HEK293 (cell line): Measurements from ENCODE around the gene HAND1.
A peak's percentile ranks its signal among the peaks of the same experiment; 100 is the strongest.

Experiments
- CTCF ChIA-PET: fragments of 350-600 bp; formaldehyde crosslinking; extraction: SDS; loops from one replicate; lab custom pipeline; 2021; ENCODE audit warnings: antibody characterized with exemption; lab: Yijun Ruan, JAX
- POLR2A ChIA-PET: fragments of 300-600 bp; formaldehyde crosslinking; extraction: SDS; loops from one replicate; lab custom pipeline; 2020; ENCODE audit warnings: antibody characterized with exemption, inconsistent platforms; lab: Yijun Ruan, JAX
- H3K27ac ChIP-seq: fragments of 200-500 bp; sonication (Bioruptor generic); 2 replicates; pipeline ENCODE4 v1.5.1; 2014; ENCODE audit warnings: low read depth, low read length, control low read depth, inconsistent platforms; ENCODE audit errors: extremely low read depth
- H3K36me3 ChIP-seq, 2 experiments: fragments of 200-500 bp in 1 of 2; sonication (Bioruptor generic) in 1 of 2; 1 replicate in 1 of 2; 2 replicates in 1 of 2; pipeline ENCODE4 v1.5.1; 2014 to 2017; ENCODE audit warnings: inconsistent platforms in 2 of 2, low read length in 2 of 2; ENCODE audit not compliant: control insufficient read depth in 2 of 2, insufficient read depth in 1 of 2
- H3K4me1 ChIP-seq: fragments of 200-500 bp; sonication (Bioruptor generic); 2 replicates; pipeline ENCODE4 v1.5.1; 2014; ENCODE audit warnings: mild to moderate bottlenecking, low read length, inconsistent platforms; ENCODE audit not compliant: control insufficient read depth, insufficient read depth
- H3K4me3 ChIP-seq: 2 replicates; pipeline ENCODE4 v1.5.1; 2011; ENCODE audit warnings: low read depth, mild to moderate bottlenecking, control low read depth, low read length, moderate library complexity
- H3K9me3 ChIP-seq: fragments of 200-500 bp; sonication (Bioruptor generic); 2 replicates; pipeline ENCODE4 v1.5.1; 2014; ENCODE audit warnings: low read depth, low read length, inconsistent platforms; ENCODE audit not compliant: control insufficient read depth, insufficient read depth
- BCL11A ChIP-seq: fragments of 450-650 bp; formaldehyde crosslinking; IDR thresholded peaks from 2 replicates; pipeline ENCODE4 v1.5.1; 2016; ENCODE audit warnings: low read depth, missing biosample characterization, missing genetic modification characterization
- HIC1 ChIP-seq: fragments of 450-650 bp; formaldehyde crosslinking; IDR thresholded peaks from 2 replicates; pipeline ENCODE4 v1.5.1; 2016; ENCODE audit warnings: missing biosample characterization, missing genetic modification characterization
- KLF8 ChIP-seq: fragments of 450-650 bp; formaldehyde crosslinking; IDR thresholded peaks from 2 replicates; pipeline ENCODE4 v1.5.1; 2016; ENCODE audit warnings: missing biosample characterization, missing genetic modification characterization
- MYNN ChIP-seq: fragments of 450-650 bp; formaldehyde crosslinking; IDR thresholded peaks from 2 replicates; pipeline ENCODE4 v1.5.1; 2016; ENCODE audit warnings: missing biosample characterization, missing genetic modification characterization, borderline replicate concordance
- PRDM1 ChIP-seq: fragments of 450-650 bp; formaldehyde crosslinking; IDR thresholded peaks from 2 replicates; pipeline ENCODE4; 2016; ENCODE audit warnings: missing biosample characterization, missing genetic modification characterization
- SCRT2 ChIP-seq: fragments of 450-650 bp; formaldehyde crosslinking; IDR thresholded peaks from 2 replicates; pipeline ENCODE4 v1.5.1; 2016; ENCODE audit warnings: missing biosample characterization, missing genetic modification characterization
- SP2 ChIP-seq: fragments of 450-650 bp; formaldehyde crosslinking; IDR thresholded peaks from 2 replicates; pipeline ENCODE4 v1.5.1; 2016; ENCODE audit warnings: missing biosample characterization, missing genetic modification characterization
- ZBTB10 ChIP-seq: fragments of 450-650 bp; formaldehyde crosslinking; IDR thresholded peaks from 2 replicates; pipeline ENCODE4 v1.5.1; 2016; ENCODE audit warnings: missing biosample characterization, missing genetic modification characterization
- ZBTB17 ChIP-seq: fragments of 450-650 bp; formaldehyde crosslinking; IDR thresholded peaks from 2 replicates; pipeline ENCODE4 v1.5.1; 2016; ENCODE audit warnings: missing biosample characterization, missing genetic modification characterization
- ZBTB20 ChIP-seq: fragments of 450-650 bp; formaldehyde crosslinking; IDR thresholded peaks from 2 replicates; pipeline ENCODE4 v1.5.1; 2016; ENCODE audit warnings: missing biosample characterization, missing genetic modification characterization
- ZNF121 ChIP-seq: fragments of 450-650 bp; formaldehyde crosslinking; IDR thresholded peaks from 2 replicates; pipeline ENCODE4 v1.5.1; 2016; ENCODE audit warnings: missing biosample characterization, missing genetic modification characterization
- ZNF202 ChIP-seq: fragments of 450-650 bp; formaldehyde crosslinking; IDR thresholded peaks from 2 replicates; pipeline ENCODE4 v1.5.1; 2016; ENCODE audit warnings: missing biosample characterization, missing genetic modification characterization, borderline replicate concordance
- ZNF292 ChIP-seq: fragments of 450-650 bp; formaldehyde crosslinking; IDR thresholded peaks from 2 replicates; pipeline ENCODE4 v1.5.1; 2016; ENCODE audit warnings: low read depth, missing biosample characterization, missing genetic modification characterization, borderline replicate concordance
- ZNF391 ChIP-seq: fragments of 450-650 bp; formaldehyde crosslinking; IDR thresholded peaks from 2 replicates; pipeline ENCODE4 v1.5.1; 2016; ENCODE audit warnings: low read depth, missing biosample characterization, missing genetic modification characterization, borderline replicate concordance
- ZNF423 ChIP-seq: fragments of 450-650 bp; formaldehyde crosslinking; IDR thresholded peaks from 2 replicates; pipeline ENCODE4 v1.5.1; 2016; ENCODE audit warnings: missing biosample characterization, missing genetic modification characterization
- ZNF514 ChIP-seq: fragments of 450-650 bp; formaldehyde crosslinking; IDR thresholded peaks from 2 replicates; pipeline ENCODE4 v1.5.1; 2016; ENCODE audit warnings: missing biosample characterization, missing genetic modification characterization
- ZNF529 ChIP-seq: fragments of 450-650 bp; formaldehyde crosslinking; IDR thresholded peaks from 2 replicates; pipeline ENCODE4 v1.5.1; 2017; ENCODE audit warnings: missing genetic modification characterization, missing biosample characterization; ENCODE audit not compliant: insufficient replicate concordance
- ZNF561 ChIP-seq: fragments of 450-650 bp; IDR thresholded peaks from 2 replicates; pipeline ENCODE4 v1.5.1; 2018; ENCODE audit warnings: missing biosample characterization, missing genetic modification characterization, borderline replicate concordance
- ZNF654 ChIP-seq: fragments of 450-650 bp; formaldehyde crosslinking; IDR thresholded peaks from 2 replicates; pipeline ENCODE4 v1.5.1; 2016; ENCODE audit warnings: low read depth, missing biosample characterization, missing genetic modification characterization
- ZNF658 ChIP-seq: fragments of 450-650 bp; formaldehyde crosslinking; IDR thresholded peaks from 2 replicates; pipeline ENCODE4; 2016; ENCODE audit warnings: missing biosample characterization, missing genetic modification characterization
- ZNF707 ChIP-seq: fragments of 450-650 bp; formaldehyde crosslinking; IDR thresholded peaks from 2 replicates; pipeline ENCODE4 v1.5.1; 2016; ENCODE audit warnings: missing biosample characterization, missing genetic modification characterization
- ZNF76 ChIP-seq: fragments of 450-650 bp; formaldehyde crosslinking; IDR thresholded peaks from 2 replicates; pipeline ENCODE4; 2016; ENCODE audit warnings: low read depth, missing biosample characterization, missing genetic modification characterization, borderline replicate concordance
- ZSCAN16 ChIP-seq: fragments of 450-650 bp; formaldehyde crosslinking; IDR thresholded peaks from 2 replicates; pipeline ENCODE4 v1.5.1; 2016; ENCODE audit warnings: missing biosample characterization, missing genetic modification characterization

HAND1 gene

GRCh38 chr5:154449786-154450185 lies 28.2 kb downstream of the HAND1 start:
- Histone ChIP-seq H3K27ac (no peak overlapping the region), H3K36me3 (peaks cover 23 to 56% of the 10 kb centered on the region in 2 experiments), H3K4me3 (no peak overlapping the region), H3K4me1 (peaks cover 12% of the 10 kb centered on the region; the same call in 1 of the 2 replicates), H3K9me3 (no peaks in the 10 kb centered on the region)
- no peak for TF ChIP-seq ZSCAN16 (tag by site-specific recombination)
- no peak for TF ChIP-seq PRDM1 (tag by site-specific recombination)
- TF ChIP-seq MYNN (tag by site-specific recombination), result no peak
- no peak for TF ChIP-seq ZNF561 (tag by site-specific recombination)
- CTCF ChIA-PET, result interaction anchor here (1.1 to 1.4 kb wide), 2 partner anchors 12 to 17 kb away, joined by 3 read pairs; no protein-coding TSS in a partner anchor
- POLR2A ChIA-PET, result interaction anchor here (1.2 kb wide), 1 partner anchor 28 kb away, joined by 3 read pairs; the partner anchor contains the start of gene HAND1

GRCh38 chr5:154447089-154447725 lies 30.8 kb downstream of the HAND1 start:
- Histone ChIP-seq H3K27ac (no peak overlapping the region; the same call in 1 of the 2 replicates), H3K4me3 (peak overlapping the region; percentile 88), H3K4me1 (peaks cover 12% of the 10 kb centered on the region; the same call in 1 of the 2 replicates), H3K9me3 (no peaks in the 10 kb centered on the region)
- ChIA-PET CTCF (interaction anchor here (0.8 to 2.3 kb wide), 3 partner anchors 21 to 42 kb away, joined by 3 to 9 read pairs (median 3); no protein-coding TSS in a partner anchor), POLR2A (interaction anchor here (0.6 to 0.9 kb wide), 2 partner anchors 9 to 168 kb away, joined by 3 to 4 read pairs; no protein-coding TSS in a partner anchor)
- 0 out of 2 replicates have a peak, but pooled peaks have one; percentile 27 for TF ChIP-seq ZBTB17 (tag by site-specific recombination)
- peak; percentile 60; the same call in 1 of the 2 replicates for TF ChIP-seq SCRT2
- TF ChIP-seq ZBTB20 (tag by site-specific recombination), result peak; percentile 0; the same call in 1 of the 2 replicates
- TF ChIP-seq ZNF514 (tag by site-specific recombination), result no peak
- TF ChIP-seq, all 188 proteins: peak for 3
- peaks cover 11 to 37% of the 10 kb centered on the region in 2 experiments; a peak in 2 of 3 replicates for H3K36me3 ChIP-seq

GRCh38 chr5:154446195-154447088 lies 31.6 kb downstream of the HAND1 start:
- H3K4me1 ChIP-seq, result peaks cover 12% of the 10 kb centered on the region; the same call in 1 of the 2 replicates
- H3K9me3 ChIP-seq, result no peaks in the 10 kb centered on the region
- ChIA-PET POLR2A (interaction anchor here (0.6 to 0.9 kb wide), 2 partner anchors 8 to 169 kb away, joined by 3 to 4 read pairs; no protein-coding TSS in a partner anchor), CTCF (interaction anchor here (1.1 kb wide), 1 partner anchor 42 kb away, joined by 3 read pairs; no protein-coding TSS in a partner anchor)
- peaks cover 8 to 37% of the 10 kb centered on the region in 2 experiments; a peak in 2 of 3 replicates for H3K36me3 ChIP-seq
- H3K27ac ChIP-seq, result peak overlapping the region; percentile 87
- H3K4me3 ChIP-seq, result peak overlapping the region; percentile 88
- TF ChIP-seq ZNF529 (tag by site-specific recombination) (no peak), ZBTB10 (0 out of 2 replicates have a peak, but pooled peaks have one; percentile 29), ZNF707 (no peak), PRDM1 (tag by site-specific recombination) (no peak), ZNF654 (tag by site-specific recombination) (no peak), ZNF202 (tag by site-specific recombination) (no peak), BCL11A (tag by site-specific recombination) (0 out of 2 replicates have a peak, but pooled peaks have one; percentile 42), ZNF76 (tag by site-specific recombination) (0 out of 2 replicates have a peak, but pooled peaks have one; percentile 14), ZNF292 (tag by site-specific recombination) (no peak), ZNF391 (tag by site-specific recombination) (no peak), ZNF658 (no peak), HIC1 (peak; percentile 13; the same call in 1 of the 2 replicates), SP2 (tag by site-specific recombination) (peak; percentile 64; the same call in 1 of the 2 replicates), ZNF121 (tag by site-specific recombination) (no peak), ZNF423 (tag by site-specific recombination) (no peak), KLF8 (tag by site-specific recombination) (0 out of 2 replicates have a peak, but pooled peaks have one; percentile 21)
